Measurements from ENCODE around the gene SNU13.
A peak's percentile ranks its signal among the peaks of the same experiment; 100 is the strongest.
"Not testable (repeated sequence)": the region's sequence is repeated elsewhere in the genome, so short reads cannot be mapped to it uniquely, and the experiment has no call there.

SNU13 gene

DNA sequence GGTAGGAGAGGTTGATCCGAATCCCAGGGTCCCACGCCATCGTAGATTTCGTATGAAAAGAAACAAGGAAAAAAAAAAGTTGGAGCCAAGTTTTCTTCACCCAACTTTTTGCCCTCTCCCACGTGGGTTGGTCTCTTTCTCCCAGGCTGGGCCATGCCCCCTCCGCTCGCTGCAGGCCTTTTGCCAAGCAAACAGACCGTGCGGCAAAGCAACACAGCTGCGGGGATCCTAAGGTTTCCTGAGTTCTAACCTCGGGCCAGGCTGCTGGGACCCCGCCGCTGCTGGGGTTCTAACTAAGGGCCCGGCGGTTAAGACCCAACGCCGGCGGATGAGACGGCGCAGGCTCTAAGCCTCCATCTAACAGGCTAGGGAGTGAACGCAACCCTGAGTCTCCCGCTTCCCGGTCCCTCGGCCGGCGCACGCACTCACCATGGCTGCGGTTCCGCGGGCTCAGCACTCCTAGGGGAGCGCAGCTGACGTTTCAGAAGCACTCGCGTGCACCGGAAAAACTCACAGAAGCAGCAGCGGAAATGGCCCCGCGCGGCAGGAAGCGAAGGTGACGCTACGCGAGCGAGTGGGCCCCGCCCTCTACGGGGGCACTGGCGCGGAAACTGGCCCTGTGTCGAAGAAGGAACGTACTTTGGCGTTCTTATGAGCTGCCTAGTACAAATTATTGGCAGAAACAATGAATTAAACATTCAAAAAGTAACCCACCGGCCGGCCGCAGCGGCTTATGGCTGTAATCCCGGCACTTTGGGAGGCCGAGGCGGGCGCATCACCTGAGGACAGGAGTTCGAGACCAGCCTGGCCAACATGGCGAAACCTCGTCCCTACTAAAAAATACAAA lies at the start of gene SNU13:
SNU13 (minus strand) TSS at position 503 of the 847 bp plus-strand sequence; CDS start at position 432, 71 bp downstream.
- peak; percentile 94 for DNase-seq

DNA sequence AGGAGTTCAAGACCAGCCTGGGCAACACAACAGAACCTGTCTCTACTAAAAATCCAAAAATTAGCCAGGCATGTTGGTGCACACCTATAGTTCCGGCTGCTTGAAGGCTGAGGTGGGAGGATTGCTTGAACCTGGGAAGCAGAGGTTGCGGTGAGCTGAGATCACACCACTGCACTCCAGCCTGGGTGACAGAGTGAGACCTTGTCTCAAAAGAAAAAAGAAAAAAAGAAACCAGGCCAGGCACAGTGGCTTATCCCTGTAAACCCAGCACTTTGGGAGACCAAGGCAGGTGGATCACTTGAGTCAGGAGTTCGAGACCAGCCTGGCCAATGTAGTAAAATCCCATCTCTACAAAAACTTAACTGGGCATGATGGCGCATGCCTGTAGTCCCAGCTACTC lies 44.6 kb upstream of the SNU13 start:
- not testable (repeated sequence) for DNase-seq

GRCh38 chr22:41732096-41732772 lies 43.6 kb upstream of the SNU13 start:
- DNase-seq = no peak

- DNase-seq = no peak
Measured at GRCh38 chr22:41731609-41732008, 42.9 kb upstream of the SNU13 start.

GRCh38 chr22:41725510-41726110 lies 36.9 kb upstream of the SNU13 start:
- DNase-seq = no peak

DNA sequence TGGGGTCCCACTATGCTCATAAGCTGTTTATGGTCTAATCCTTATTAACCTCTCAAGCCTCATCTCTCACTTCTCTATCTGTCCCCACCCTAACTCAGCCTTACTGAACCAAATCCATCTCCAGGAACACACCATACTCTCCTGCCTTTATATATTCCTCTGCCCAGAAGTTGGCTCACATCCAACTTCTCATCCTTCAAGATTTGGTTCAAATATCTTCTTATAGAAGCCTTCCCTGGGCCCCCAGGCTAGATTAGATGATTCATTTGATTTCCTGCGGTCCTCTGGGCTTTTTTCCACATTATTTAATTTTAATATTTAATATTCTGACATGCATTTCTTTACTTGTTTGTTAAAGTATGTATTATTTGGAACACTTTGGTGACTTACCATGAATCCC lies 33.8 kb upstream of the SNU13 start:
- no peak for DNase-seq

DNA sequence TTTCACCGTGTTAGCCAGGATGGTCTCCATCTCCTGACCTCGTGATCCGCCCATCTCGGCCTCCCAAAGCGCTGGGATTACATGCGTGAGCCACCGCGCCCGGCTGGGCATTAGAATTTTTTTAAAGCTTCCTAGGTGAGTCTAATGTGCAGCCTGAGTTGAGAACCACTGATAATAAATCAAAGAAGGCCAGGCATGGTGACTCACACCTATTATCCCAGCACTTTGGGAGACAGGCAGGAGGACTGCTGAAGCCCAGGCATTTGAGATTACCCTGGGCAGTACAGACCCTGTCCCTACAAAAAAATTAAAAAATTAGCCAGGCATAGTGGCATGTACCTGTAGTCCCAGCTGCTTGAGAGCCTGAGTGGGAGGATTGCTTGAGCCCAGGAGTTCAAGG lies 24.3 kb upstream of the SNU13 start:
- DNase-seq = no peak

GRCh38 chr22:41709341-41709740 lies 20.7 kb upstream of the SNU13 start:
- DNase-seq = no peak

- no peak for DNase-seq
Measured at GRCh38 chr22:41702763-41703162, 14.1 kb upstream of the SNU13 start.

DNA sequence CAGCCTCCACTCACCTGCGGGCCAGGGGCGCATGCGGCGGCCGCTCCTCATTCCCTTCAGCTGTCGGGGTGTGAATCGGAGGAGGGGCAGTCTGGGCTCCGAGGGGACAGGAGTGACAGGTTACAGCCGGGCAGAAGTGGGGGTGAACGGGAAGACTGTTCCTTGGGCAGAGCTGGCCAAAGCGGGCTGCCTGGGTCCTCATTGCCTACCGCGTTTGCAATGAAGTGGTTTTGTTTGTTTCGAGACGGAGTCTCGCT lies 11.4 kb upstream of the SNU13 start:
- DNase-seq = no peak

GRCh38 chr22:41699264-41700107 lies 10.8 kb upstream of the SNU13 start, which contains the start of gene MEI1:
TSS of gene MEI1 (plus strand) at chr22:41699503. CDS start at chr22:41699539, 36 bp downstream.
- peak; percentile 94 for DNase-seq

- DNase-seq = peak; percentile 88
Measured at GRCh38 chr22:41697126-41697775, 8.6 kb upstream of the SNU13 start.

DNA sequence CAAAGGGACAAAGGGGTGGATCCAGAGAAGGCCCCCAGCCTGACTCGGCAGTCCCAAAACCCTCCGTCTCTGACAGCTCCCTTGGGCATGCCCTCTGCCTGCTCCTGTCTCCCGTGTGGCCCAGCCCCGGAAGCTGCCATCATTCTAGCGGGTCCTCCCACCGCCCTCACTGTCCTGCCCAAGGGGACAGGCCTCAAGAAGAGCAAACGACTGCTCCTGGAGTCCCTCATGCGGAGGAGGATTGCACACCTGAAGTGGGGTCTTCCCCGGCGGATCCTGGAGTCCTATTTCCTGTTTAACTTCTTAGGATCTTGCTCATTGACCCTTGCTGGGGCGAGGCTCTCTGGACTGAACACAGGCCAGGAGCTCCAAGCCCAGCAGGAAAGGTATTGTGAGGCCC lies 8.0 kb upstream of the SNU13 start:
- no peak for DNase-seq

GRCh38 chr22:41695211-41695610 lies 6.5 kb upstream of the SNU13 start:
- DNase-seq = no peak

- DNase-seq = no peak
Measured at GRCh38 chr22:41690476-41690875, 1.8 kb upstream of the SNU13 start.

GRCh38 chr22:41687901-41688364 lies 734 bp downstream of the SNU13 start:
- DNase-seq = peak; percentile 24

GRCh38 chr22:41686890-41687289 lies 1.8 kb downstream of the SNU13 start:
- DNase-seq = not testable (repeated sequence)

DNA sequence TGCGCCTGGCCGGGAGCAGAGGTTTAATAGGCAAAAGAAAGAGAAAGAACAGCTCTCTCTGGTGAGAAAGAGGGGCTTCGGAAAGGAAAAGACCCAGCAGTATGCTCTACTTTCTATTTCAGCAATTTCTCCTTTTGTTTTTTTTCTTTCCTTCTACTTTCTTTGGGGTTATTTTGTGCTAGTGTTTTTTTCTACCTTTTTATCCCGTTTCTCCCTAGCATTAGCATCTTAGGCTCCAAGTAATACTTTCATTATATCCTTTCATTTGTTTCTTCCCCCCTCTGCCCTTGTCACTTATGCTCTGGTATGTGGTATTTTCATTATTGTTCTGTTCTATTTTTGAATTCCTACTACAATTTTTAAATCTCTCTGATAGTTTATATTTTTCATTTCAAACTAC lies 4.5 kb downstream of the SNU13 start:
- DNase-seq = no peak

DNA sequence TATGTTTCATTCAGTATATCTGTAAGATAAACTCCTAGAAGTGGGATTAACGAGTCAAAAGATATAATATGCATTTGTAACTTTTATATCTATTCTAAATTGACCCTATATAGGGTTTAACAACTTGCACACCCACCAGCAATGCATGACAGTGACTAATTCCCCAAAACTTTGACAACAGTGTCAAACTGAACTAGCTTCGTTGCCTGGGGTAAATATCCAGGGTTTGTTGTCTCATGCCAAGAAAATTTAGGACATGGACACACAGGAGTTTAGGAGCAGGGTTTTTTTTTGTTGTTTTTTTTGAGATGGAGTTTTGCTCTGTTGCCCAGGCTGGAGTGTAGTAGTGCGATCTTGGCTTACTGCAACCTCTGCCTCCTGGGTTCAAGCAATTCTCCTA lies 5.1 kb downstream of the SNU13 start:
- no peak for DNase-seq

DNA sequence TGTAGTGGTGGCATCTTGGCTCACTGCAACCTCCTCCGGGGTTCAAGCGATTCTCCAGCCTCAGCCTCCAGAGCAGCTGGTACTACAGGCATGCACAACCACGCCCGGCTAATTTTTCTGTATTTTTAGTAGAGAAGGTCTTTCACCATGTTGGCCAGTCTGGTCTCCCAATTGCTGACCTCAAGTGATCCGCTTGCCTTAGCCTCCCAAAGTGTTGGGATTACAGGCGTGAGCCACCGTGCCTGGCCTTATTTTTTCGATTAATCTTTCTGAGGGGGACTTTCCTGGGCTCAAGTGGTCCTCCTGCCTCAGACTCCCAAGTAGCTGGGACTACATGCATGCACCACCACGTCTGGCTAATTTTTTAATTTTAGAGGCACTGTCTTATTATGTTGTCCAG lies 5.6 kb downstream of the SNU13 start:
- DNase-seq = no peak

GRCh38 chr22:41682033-41682807 lies 6.4 kb downstream of the SNU13 start:
- peak; percentile 85 for DNase-seq

- DNase-seq = no peak
Measured at GRCh38 chr22:41681616-41682015, 7.1 kb downstream of the SNU13 start.

All from stimulated activated CD4-positive, alpha-beta T cell treated with anti-CD3 and anti-CD28 coated beads, Interleukin-1b, Interleukin-23, amount 100 ng/mL, for 48 hours (primary cell).